T-helper 2 cell treated with Interferon-gamma antibody and Interleukin-4, amounts not matched to agents 5 μg/mL and 100 μg/mL, for 36 hours (primary cell): Measurements from ENCODE around the gene ARHGEF10L.

Experiments used
- DNase-seq: peaks from one replicate; pipeline ENCODE4 v3.0.0; 2021; ENCODE audit warnings: low spot score
- H3K27ac Mint-ChIP-seq: one replicate; pipeline ENCODE4 v1.8.0; 2021; ENCODE audit warnings: mild to moderate bottlenecking, mixed read lengths
- H3K27me3 Mint-ChIP-seq: one replicate; pipeline ENCODE4 v1.8.0; 2021; ENCODE audit warnings: low read depth, mixed read lengths
- H3K36me3 Mint-ChIP-seq: one replicate; pipeline ENCODE4 v1.8.0; 2021; ENCODE audit warnings: low read depth, mixed read lengths
- H3K4me1 Mint-ChIP-seq: one replicate; pipeline ENCODE4 v1.8.0; 2021; ENCODE audit warnings: low read depth, mixed read lengths
- H3K4me3 Mint-ChIP-seq: one replicate; pipeline ENCODE4 v1.8.0; 2022; ENCODE audit warnings: mild to moderate bottlenecking, moderate library complexity, mixed read lengths
- H3K9me3 Mint-ChIP-seq: one replicate; pipeline ENCODE4 v1.8.0; 2021; ENCODE audit warnings: mixed read lengths

Gene ARHGEF10L

GRCh38 chr1:17511188-17511587 lies 28.3 kb upstream of the ARHGEF10L start:
- no peak for DNase-seq
- Mint-ChIP-seq H3K36me3 (no peaks in the 10 kb centered on the region), H3K27me3 (peaks cover 3% of the 10 kb centered on the region), H3K4me3 (no peak overlapping the region), H3K9me3 (no peaks in the 10 kb centered on the region), H3K4me1 (no peaks in the 10 kb centered on the region), H3K27ac (no peak overlapping the region)

GRCh38 chr1:17513131-17513530 lies 26.4 kb upstream of the ARHGEF10L start:
- Mint-ChIP-seq H3K27me3 (peaks cover 5% of the 10 kb centered on the region), H3K9me3 (no peaks in the 10 kb centered on the region), H3K36me3 (no peaks in the 10 kb centered on the region), H3K4me3 (no peak overlapping the region), H3K27ac (no peak overlapping the region), H3K4me1 (no peaks in the 10 kb centered on the region)
- no peak for DNase-seq

- no peaks in the 10 kb centered on the region for H3K9me3 Mint-ChIP-seq
- H3K27me3 Mint-ChIP-seq: peaks cover 5% of the 10 kb centered on the region
- H3K4me3 Mint-ChIP-seq: no peak overlapping the region
- H3K36me3 Mint-ChIP-seq: no peaks in the 10 kb centered on the region
- H3K27ac Mint-ChIP-seq: no peak overlapping the region
- no peak for DNase-seq
- H3K4me1 Mint-ChIP-seq: no peaks in the 10 kb centered on the region
Observed at GRCh38 chr1:17514776-17515175, 24.7 kb upstream of the ARHGEF10L start.

- no peaks in the 10 kb centered on the region for H3K36me3 Mint-ChIP-seq
- peaks cover 7% of the 10 kb centered on the region for H3K27me3 Mint-ChIP-seq
- no peak overlapping the region for H3K27ac Mint-ChIP-seq
- H3K4me3 Mint-ChIP-seq: no peak overlapping the region
- no peaks in the 10 kb centered on the region for H3K9me3 Mint-ChIP-seq
- H3K4me1 Mint-ChIP-seq: no peaks in the 10 kb centered on the region
- no peak for DNase-seq
Observed at GRCh38 chr1:17515902-17516301, 23.6 kb upstream of the ARHGEF10L start.

GRCh38 chr1:17516303-17517214 lies 22.9 kb upstream of the ARHGEF10L start:
- Mint-ChIP-seq H3K27me3 (peaks cover 7% of the 10 kb centered on the region), H3K4me3 (no peak overlapping the region), H3K9me3 (no peaks in the 10 kb centered on the region), H3K36me3 (no peaks in the 10 kb centered on the region), H3K4me1 (no peaks in the 10 kb centered on the region), H3K27ac (no peak overlapping the region)
- DNase-seq: no peak

GRCh38 chr1:17520041-17520440 lies 19.5 kb upstream of the ARHGEF10L start:
- Mint-ChIP-seq H3K27me3 (peaks cover 9% of the 10 kb centered on the region), H3K4me3 (no peak overlapping the region), H3K4me1 (no peaks in the 10 kb centered on the region), H3K9me3 (no peaks in the 10 kb centered on the region), H3K27ac (no peak overlapping the region), H3K36me3 (no peaks in the 10 kb centered on the region)
- DNase-seq: no peak

GRCh38 chr1:17520473-17521319 lies 18.8 kb upstream of the ARHGEF10L start:
- DNase-seq: no peak
- Mint-ChIP-seq H3K36me3 (no peaks in the 10 kb centered on the region), H3K27ac (no peak overlapping the region), H3K9me3 (no peaks in the 10 kb centered on the region), H3K27me3 (peaks cover 7% of the 10 kb centered on the region), H3K4me1 (no peaks in the 10 kb centered on the region), H3K4me3 (no peak overlapping the region)

GRCh38 chr1:17521946-17522612 lies 17.4 kb upstream of the ARHGEF10L start:
- DNase-seq: no peak
- Mint-ChIP-seq H3K4me1 (no peaks in the 10 kb centered on the region), H3K4me3 (no peak overlapping the region), H3K9me3 (no peaks in the 10 kb centered on the region), H3K27ac (no peak overlapping the region), H3K36me3 (no peaks in the 10 kb centered on the region), H3K27me3 (peaks cover 4% of the 10 kb centered on the region)

- DNase-seq: no peak
- H3K4me1 Mint-ChIP-seq: no peaks in the 10 kb centered on the region
- H3K27ac Mint-ChIP-seq: no peak overlapping the region
- H3K9me3 Mint-ChIP-seq: no peaks in the 10 kb centered on the region
- H3K27me3 Mint-ChIP-seq: peaks cover 4% of the 10 kb centered on the region
- no peaks in the 10 kb centered on the region for H3K36me3 Mint-ChIP-seq
- H3K4me3 Mint-ChIP-seq: no peak overlapping the region
Observed at GRCh38 chr1:17523321-17524041, 16.0 kb upstream of the ARHGEF10L start.

- no peak for DNase-seq
- H3K4me1 Mint-ChIP-seq: no peaks in the 10 kb centered on the region
- no peaks in the 10 kb centered on the region for H3K36me3 Mint-ChIP-seq
- peaks cover 4% of the 10 kb centered on the region for H3K27me3 Mint-ChIP-seq
- H3K27ac Mint-ChIP-seq: no peak overlapping the region
- no peak overlapping the region for H3K4me3 Mint-ChIP-seq
- no peaks in the 10 kb centered on the region for H3K9me3 Mint-ChIP-seq
Observed at GRCh38 chr1:17524645-17525044, 14.9 kb upstream of the ARHGEF10L start.

GRCh38 chr1:17525996-17526686 lies 13.4 kb upstream of the ARHGEF10L start:
- Mint-ChIP-seq H3K4me1 (no peaks in the 10 kb centered on the region), H3K9me3 (no peaks in the 10 kb centered on the region), H3K36me3 (no peaks in the 10 kb centered on the region), H3K27me3 (peaks cover 2% of the 10 kb centered on the region), H3K4me3 (no peak overlapping the region), H3K27ac (no peak overlapping the region)
- DNase-seq: no peak

- Mint-ChIP-seq H3K4me1 (no peaks in the 10 kb centered on the region), H3K9me3 (no peaks in the 10 kb centered on the region), H3K4me3 (no peak overlapping the region), H3K27ac (no peak overlapping the region), H3K36me3 (no peaks in the 10 kb centered on the region), H3K27me3 (peaks cover 2% of the 10 kb centered on the region)
- DNase-seq: no peak
Observed at GRCh38 chr1:17527036-17527914, 12.2 kb upstream of the ARHGEF10L start.
